PFSK-1 (cell line): Measurements from ENCODE around the gene ARHGAP10.

ENCODE experiments used
- FOXP2 ChIP-seq: optimal IDR thresholded peaks from 2 replicates; pipeline ENCODE3; 2011; ENCODE audit warnings: borderline replicate concordance, control low read depth, inconsistent platforms; ENCODE audit not compliant: insufficient read depth; ENCODE audit errors: extremely low read length, extremely low read depth
- POLR2AphosphoS5 ChIP-seq: IDR thresholded peaks from 2 replicates; pipeline ENCODE4 v1.6.1; 2012; ENCODE audit warnings: low read depth, mild to moderate bottlenecking, control low read depth, low read length, moderate library complexity
- SIN3A ChIP-seq: IDR thresholded peaks from 2 replicates; pipeline ENCODE4 v1.6.1; 2012; ENCODE audit warnings: mild to moderate bottlenecking, low read length, moderate library complexity, borderline replicate concordance; ENCODE audit not compliant: insufficient read depth
- TAF1 ChIP-seq: IDR thresholded peaks from 2 replicates; pipeline ENCODE4 v1.6.1; 2012; ENCODE audit warnings: low read length, control low read depth, borderline replicate concordance; ENCODE audit not compliant: insufficient read depth
- TF ChIP-seq, protein P1 (sequence below), 2 experiments: IDR thresholded peaks; 2 replicates each; pipeline versions ENCODE4 v1.6.1 to v1.8.0; 2011 to 2012; ENCODE audit warnings: low read depth in 2 of 2, low read length in 2 of 2, control low read depth in 1 of 2, inconsistent platforms in 1 of 2, mild to moderate bottlenecking in 1 of 2, moderate library complexity in 1 of 2; ENCODE audit not compliant: insufficient read depth in 1 of 2

DNA sequence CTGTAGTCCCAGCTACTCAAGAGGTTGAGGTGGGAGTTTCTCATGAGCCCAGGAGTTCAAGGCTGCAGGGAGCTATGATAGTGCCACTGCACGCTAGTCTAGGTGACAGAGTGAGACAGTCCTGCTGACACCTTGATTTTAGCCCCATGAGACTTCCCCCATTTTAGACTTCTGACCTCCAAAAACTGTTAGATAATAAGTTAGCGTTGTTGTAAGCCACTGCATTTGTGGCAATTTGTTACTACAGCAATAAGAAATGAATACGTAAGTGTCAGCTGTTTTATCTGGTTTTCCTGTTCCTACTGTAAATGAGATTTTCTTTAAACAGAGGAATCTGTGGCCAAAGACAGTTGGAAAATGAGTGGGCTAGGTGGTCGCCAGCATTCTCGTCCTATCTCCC is 83.9 kb downstream of the ARHGAP10 start:
- TF ChIP-seq, protein P1, sequence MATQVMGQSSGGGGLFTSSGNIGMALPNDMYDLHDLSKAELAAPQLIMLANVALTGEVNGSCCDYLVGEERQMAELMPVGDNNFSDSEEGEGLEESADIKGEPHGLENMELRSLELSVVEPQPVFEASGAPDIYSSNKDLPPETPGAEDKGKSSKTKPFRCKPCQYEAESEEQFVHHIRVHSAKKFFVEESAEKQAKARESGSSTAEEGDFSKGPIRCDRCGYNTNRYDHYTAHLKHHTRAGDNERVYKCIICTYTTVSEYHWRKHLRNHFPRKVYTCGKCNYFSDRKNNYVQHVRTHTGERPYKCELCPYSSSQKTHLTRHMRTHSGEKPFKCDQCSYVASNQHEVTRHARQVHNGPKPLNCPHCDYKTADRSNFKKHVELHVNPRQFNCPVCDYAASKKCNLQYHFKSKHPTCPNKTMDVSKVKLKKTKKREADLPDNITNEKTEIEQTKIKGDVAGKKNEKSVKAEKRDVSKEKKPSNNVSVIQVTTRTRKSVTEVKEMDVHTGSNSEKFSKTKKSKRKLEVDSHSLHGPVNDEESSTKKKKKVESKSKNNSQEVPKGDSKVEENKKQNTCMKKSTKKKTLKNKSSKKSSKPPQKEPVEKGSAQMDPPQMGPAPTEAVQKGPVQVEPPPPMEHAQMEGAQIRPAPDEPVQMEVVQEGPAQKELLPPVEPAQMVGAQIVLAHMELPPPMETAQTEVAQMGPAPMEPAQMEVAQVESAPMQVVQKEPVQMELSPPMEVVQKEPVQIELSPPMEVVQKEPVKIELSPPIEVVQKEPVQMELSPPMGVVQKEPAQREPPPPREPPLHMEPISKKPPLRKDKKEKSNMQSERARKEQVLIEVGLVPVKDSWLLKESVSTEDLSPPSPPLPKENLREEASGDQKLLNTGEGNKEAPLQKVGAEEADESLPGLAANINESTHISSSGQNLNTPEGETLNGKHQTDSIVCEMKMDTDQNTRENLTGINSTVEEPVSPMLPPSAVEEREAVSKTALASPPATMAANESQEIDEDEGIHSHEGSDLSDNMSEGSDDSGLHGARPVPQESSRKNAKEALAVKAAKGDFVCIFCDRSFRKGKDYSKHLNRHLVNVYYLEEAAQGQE (IDR thresholded peaks at IDR 0.05; ENCODE audit: insufficient read depth in 1 of 2, low read depth in 2 of 2, low read length in 2 of 2) = no peak
- TF ChIP-seq TAF1 = no peak
- TF ChIP-seq POLR2AphosphoS5 = no peak
- no peak for TF ChIP-seq SIN3A
- no peak for TF ChIP-seq FOXP2
